NCI-H2081 (cell line): ENCODE data around the gene UNC13B.
"Not testable (repeated sequence)": the region's sequence is repeated elsewhere in the genome, so short reads cannot be mapped to it uniquely, and the experiment has no call there.

Experiments
- DNase-seq, 2 experiments: peaks; one replicate each; lab custom pipeline; 2025; lab: John Stamatoyannopoulos, UW

The UNC13B gene

GRCh38 chr9:35380039-35380438, 218.2 kb downstream of the UNC13B start:
- no peak for DNase-seq

- no peak for DNase-seq
Measured at GRCh38 chr9:35380619-35381018, 218.8 kb downstream of the UNC13B start.

- no peak for DNase-seq
Measured at GRCh38 chr9:35385042-35385441, 223.2 kb downstream of the UNC13B start.

- DNase-seq = no peak
Measured at GRCh38 chr9:35395076-35395705, 233.4 kb downstream of the UNC13B start.

- no peak for DNase-seq
Measured at GRCh38 chr9:35395706-35396101, 233.9 kb downstream of the UNC13B start.

- DNase-seq = no peak
Measured at GRCh38 chr9:35396560-35397215, 234.9 kb downstream of the UNC13B start.

- DNase-seq = no peak
Measured at GRCh38 chr9:35397216-35397698, 235.4 kb downstream of the UNC13B start.

GRCh38 chr9:35397923-35398322, 236.1 kb downstream of the UNC13B start:
- DNase-seq = no peak

GRCh38 chr9:35398651-35399335, 237.0 kb downstream of the UNC13B start:
- no peak for DNase-seq

- DNase-seq = no peak
Measured at GRCh38 chr9:35404865-35405264, 243.1 kb downstream of the UNC13B start.

- DNase-seq = no peak
Measured at GRCh38 chr9:35406183-35406959, 244.6 kb downstream of the UNC13B start.

- DNase-seq = no peak
Measured at GRCh38 chr9:35407846-35408245, 246.0 kb downstream of the UNC13B start.

- DNase-seq = not testable (repeated sequence)
Measured at GRCh38 chr9:35409434-35409833, 247.6 kb downstream of the UNC13B start.

- peak in 1 of 2 experiments; percentile 9 for DNase-seq
Measured at GRCh38 chr9:35414889-35415288, 253.1 kb downstream of the UNC13B start.

GRCh38 chr9:35415402-35416097, 253.7 kb downstream of the UNC13B start:
- no peak for DNase-seq

GRCh38 chr9:35416098-35416427, 254.3 kb downstream of the UNC13B start:
- no peak for DNase-seq

GRCh38 chr9:35422346-35422745, 260.5 kb downstream of the UNC13B start:
- DNase-seq = no peak

- DNase-seq = no peak
Measured at GRCh38 chr9:35422753-35423152, 260.9 kb downstream of the UNC13B start.

- no peak for DNase-seq
Measured at GRCh38 chr9:35423499-35423898, 261.7 kb downstream of the UNC13B start.

- no peak for DNase-seq
Measured at GRCh38 chr9:35424356-35425352, 262.8 kb downstream of the UNC13B start.

- no peak for DNase-seq
Measured at GRCh38 chr9:35426627-35427026, 264.8 kb downstream of the UNC13B start.
